Sigmoid colon (tissue), 7 donors: ENCODE data around the gene EEF1AKMT2. TPM values are rescaled to one million over a fixed set of nuclear protein-coding genes. Genes with fewer than 3 reads are reported as not detected.
A peak's percentile ranks its signal among the peaks of the same experiment; 100 is the strongest.

Experiments
- DNase-seq: peaks from one replicate; pipeline ENCODE4 v3.0.0-alpha.2; 2019
- H3K27ac ChIP-seq, 4 donors: fragments of 200-600 bp; sonication (generic); one replicate each; pipeline ENCODE4 v1.5.1; 2016 to 2019; ENCODE audit warnings: mild to moderate bottlenecking in 1 of 4
- H3K27me3 ChIP-seq, 3 donors: fragments of 200-600 bp; sonication (generic); one replicate each; pipeline ENCODE4 v1.5.1; 2019; ENCODE audit warnings: mild to moderate bottlenecking in 1 of 3
- H3K36me3 ChIP-seq, 4 donors: fragments of 200-600 bp; sonication (generic); one replicate each; pipeline ENCODE4 v1.5.1; 2016 to 2019
- H3K4me1 ChIP-seq, 4 donors: fragments of 200-600 bp; sonication (generic); one replicate each; pipeline ENCODE4 v1.5.1; 2017 to 2019
- H3K4me3 ChIP-seq, 4 donors: fragments of 200-600 bp; sonication (generic); one replicate each; pipeline ENCODE4 v1.5.1; 2017 to 2019; ENCODE audit warnings: mild to moderate bottlenecking in 2 of 4, moderate library complexity in 1 of 4
- H3K9me3 ChIP-seq, 4 donors: fragments of 200-600 bp in 3 of 4; sonication (generic) in 3 of 4; one replicate each; pipeline versions ENCODE4 v1.5.1 to v1.6.1; 2013 to 2019
- CTCF ChIP-seq, 4 experiments: fragments of 450-650 bp in 3 of 4; fragments of 200-600 bp in 1 of 4; IDR thresholded peaks; one replicate each; pipeline ENCODE4 v1.5.1; 2016 to 2019; ENCODE audit warnings: antibody characterized with exemption in 4 of 4, mild to moderate bottlenecking in 3 of 4, moderate library complexity in 2 of 4
- EP300 ChIP-seq, 4 donors: sonication (generic); formaldehyde crosslinking; IDR thresholded peaks; one replicate each; pipeline ENCODE4 v1.6.1; 2017; ENCODE audit warnings: antibody characterized with exemption in 4 of 4
- POLR2A ChIP-seq, 2 donors: fragments of 450-650 bp; IDR thresholded peaks; one replicate each; pipeline ENCODE4 v1.6.1; 2016; ENCODE audit warnings: antibody characterized with exemption in 2 of 2, mild to moderate bottlenecking in 2 of 2, moderate library complexity in 2 of 2
- POLR2AphosphoS5 ChIP-seq, 4 donors: sonication (generic); formaldehyde crosslinking; IDR thresholded peaks; one replicate each; pipeline ENCODE4 v1.6.1; 2017; ENCODE audit warnings: antibody characterized with exemption in 4 of 4
- WGBS, 2 donors: extraction: QIAGEN DNeasy Blood & Tissue Kit; methylation state at CpG; one replicate each; pipeline ENCODE4 v1.1.7; 2013; 5-methylcytosine and 5-hydroxymethylcytosine counted together
- intact Hi-C: fragments of 100-400 bp; cut with DNase I; formaldehyde crosslinking; loops from one replicate; pipeline ENCODE4 v1.15.1; 2023
- polyA plus RNA-seq, 3 donors: library from polyadenylated mRNA; stranded (reverse); fragments of 200-250 nt; gene quantifications; one replicate each; pipeline ENCODE4 v1.2.3, GENCODE V29; 2013
- total RNA-seq, 4 donors: library from RNA; depleted of rRNA; stranded (reverse); fragments of >200 nt; gene quantifications; one replicate each; pipeline ENCODE4 v1.1.0, GENCODE V29; 2016
- donor health status: healthy with polysubstance abuse.
- donor health status: Bipolar disorder and iron deficiency.
- donor health status: healthy.

Gene EEF1AKMT2
- total and polyA plus RNA-seq, 7 donors, result 10.0 to 19.7 (median 15.6) TPM

GRCh38 chr10:124733571-124734245, 58.0 kb downstream of the EEF1AKMT2 start:
- Histone ChIP-seq H3K4me3 (no peak overlapping the region), H3K27ac (peak overlapping the region; percentile 86 to 94 (median 89)), H3K27me3 (no peaks in the 10 kb centered on the region), H3K9me3 (no peaks in the 10 kb centered on the region), H3K36me3 (no peaks in the 10 kb centered on the region), H3K4me1 (peaks cover 0 to 100% (median 90%) of the 10 kb centered on the region in 4 donors)
- TF ChIP-seq EP300 (IDR thresholded peaks at IDR 0.05) (no peak), POLR2A (IDR thresholded peaks at IDR 0.05) (no peak), POLR2AphosphoS5 (IDR thresholded peaks at IDR 0.05) (no peak), CTCF (IDR thresholded peaks at IDR 0.05) (no peak)
- intact Hi-C loops, result no loop called here
- WGBS, 2 donors, result 72 to 73% methylated on average over 13 of the region's 13 CpGs
- DNase-seq, result no peak

DNA sequence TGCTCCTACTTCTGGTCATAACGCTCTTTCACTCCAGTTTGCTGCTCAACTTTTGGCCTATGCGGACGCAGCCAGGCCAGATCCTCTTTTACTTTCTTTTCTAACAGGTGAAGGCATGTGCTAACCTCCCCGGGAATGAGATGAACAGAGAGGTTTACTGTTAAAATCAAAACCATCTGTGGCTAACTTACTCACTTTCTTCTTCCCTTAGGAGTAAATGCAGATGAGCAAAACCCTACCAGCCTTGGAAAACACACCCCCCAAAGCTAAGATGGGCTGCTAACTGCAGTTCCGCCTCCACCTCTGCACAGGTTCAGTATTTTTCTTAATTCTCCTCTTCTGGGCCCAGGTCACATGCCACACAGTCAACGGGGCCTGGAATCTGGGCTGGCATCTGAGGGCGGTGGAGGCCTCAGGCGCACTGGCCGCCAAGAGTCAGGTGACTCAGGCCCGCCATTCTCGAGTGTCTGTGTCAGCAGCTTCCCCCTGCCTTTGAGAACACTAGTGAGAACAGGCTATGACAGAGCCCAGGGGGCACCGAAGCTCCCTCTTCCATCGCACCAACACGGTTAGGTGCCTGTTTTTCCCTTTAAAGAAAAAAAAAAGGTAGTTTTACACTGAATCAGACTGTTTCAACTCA, 58.6 kb downstream of the EEF1AKMT2 start:
- H3K9me3 ChIP-seq, result no peaks in the 10 kb centered on the region
- 59 to 79% methylated on average over 14 of the region's 14 CpGs for whole genome bisulfite sequencing, 2 donors
- no peaks in the 10 kb centered on the region for H3K36me3 ChIP-seq
- TF ChIP-seq POLR2AphosphoS5 (IDR thresholded peaks at IDR 0.05) (peak in 2 of 4 donors; percentile 44 to 57), POLR2A (IDR thresholded peaks at IDR 0.05) (no peak), EP300 (IDR thresholded peaks at IDR 0.05) (no peak), CTCF (IDR thresholded peaks at IDR 0.05) (no peak)
- H3K4me3 ChIP-seq, result no peak overlapping the region
- intact Hi-C loops, result no loop called here
- no peaks in the 10 kb centered on the region for H3K27me3 ChIP-seq
- peaks cover 0 to 100% (median 90%) of the 10 kb centered on the region in 4 donors for H3K4me1 ChIP-seq
- peak; percentile 87 for DNase-seq
- peak overlapping the region; percentile 86 to 94 (median 89) for H3K27ac ChIP-seq

GRCh38 chr10:124731551-124731950, 60.1 kb downstream of the EEF1AKMT2 start:
- H3K36me3 ChIP-seq, result no peaks in the 10 kb centered on the region
- peaks cover 0 to 99% (median 89%) of the 10 kb centered on the region in 4 donors for H3K4me1 ChIP-seq
- intact Hi-C loops, result no loop called here
- H3K9me3 ChIP-seq, result no peaks in the 10 kb centered on the region
- WGBS, 2 donors, result 92 to 93% methylated on average over 9 of the region's 9 CpGs
- TF ChIP-seq EP300 (IDR thresholded peaks at IDR 0.05) (no peak), CTCF (IDR thresholded peaks at IDR 0.05) (no peak), POLR2A (IDR thresholded peaks at IDR 0.05) (no peak), POLR2AphosphoS5 (IDR thresholded peaks at IDR 0.05) (no peak)
- H3K4me3 ChIP-seq, result no peak overlapping the region
- no peaks in the 10 kb centered on the region for H3K27me3 ChIP-seq
- DNase-seq, result no peak
- H3K27ac ChIP-seq, result peak overlapping the region; percentile 86 to 94 (median 89)

GRCh38 chr10:124730790-124731189, 60.9 kb downstream of the EEF1AKMT2 start:
- Histone ChIP-seq H3K36me3 (no peaks in the 10 kb centered on the region), H3K27ac (peak overlapping the region in 3 of 4 donors; percentile 86 to 94 (median 90)), H3K4me3 (no peak overlapping the region), H3K27me3 (no peaks in the 10 kb centered on the region), H3K9me3 (no peaks in the 10 kb centered on the region), H3K4me1 (peaks cover 0 to 97% (median 84%) of the 10 kb centered on the region in 4 donors)
- intact Hi-C loops, result no loop called here
- WGBS, 2 donors, result 39 to 73% methylated on average over 3 of the region's 3 CpGs
- DNase-seq, result no peak
- no peak for TF ChIP-seq POLR2A (IDR thresholded peaks at IDR 0.05)
- TF ChIP-seq CTCF (IDR thresholded peaks at IDR 0.05), result no peak
- no peak for TF ChIP-seq POLR2AphosphoS5 (IDR thresholded peaks at IDR 0.05)
- TF ChIP-seq EP300 (IDR thresholded peaks at IDR 0.05), result no peak
